ENCODE measurements around the gene ZFAND5.

DNA sequence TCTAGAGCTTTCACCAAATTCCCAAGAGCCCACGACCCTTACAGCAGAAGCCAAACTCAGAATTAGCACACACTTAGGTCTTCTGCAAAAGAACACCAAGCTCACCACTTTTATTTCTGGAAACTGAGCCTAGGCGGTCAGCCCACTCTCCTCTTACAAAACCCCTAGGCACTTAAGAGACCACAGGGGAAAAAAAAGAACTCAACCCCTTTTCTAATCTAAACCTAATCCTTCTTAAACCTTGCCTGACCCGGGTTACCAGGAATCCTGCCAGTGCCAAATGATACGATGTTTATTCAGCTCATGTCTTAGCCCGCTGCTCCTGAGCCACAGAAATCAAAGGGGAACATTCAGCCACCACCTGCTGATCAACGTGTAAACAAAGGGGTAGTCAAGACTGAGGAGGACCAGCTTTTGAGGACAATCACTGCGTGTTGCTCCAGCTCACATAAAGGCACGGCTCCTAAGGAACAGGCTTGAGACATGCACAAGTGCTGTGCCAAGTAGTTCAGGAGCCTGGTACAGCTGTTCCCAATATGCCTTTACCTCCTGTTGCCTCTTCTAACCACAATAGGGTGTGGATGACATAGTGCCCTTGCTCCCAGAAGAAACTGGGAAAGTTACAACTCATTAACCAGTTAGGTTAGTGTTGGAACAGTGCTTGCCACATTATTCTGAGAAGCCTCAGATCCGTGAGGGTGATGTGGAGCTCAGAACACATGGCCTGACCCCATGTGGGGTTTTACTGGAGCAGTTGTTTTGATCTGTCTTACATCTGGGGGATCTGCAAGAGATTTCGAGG is 49.3 kb downstream of the ZFAND5 start:
- TF ChIP-seq POLR2A (IDR thresholded peaks at IDR 0.05) = peak in 1 of 2 donors; percentile 52
- TF ChIP-seq, protein P1, sequence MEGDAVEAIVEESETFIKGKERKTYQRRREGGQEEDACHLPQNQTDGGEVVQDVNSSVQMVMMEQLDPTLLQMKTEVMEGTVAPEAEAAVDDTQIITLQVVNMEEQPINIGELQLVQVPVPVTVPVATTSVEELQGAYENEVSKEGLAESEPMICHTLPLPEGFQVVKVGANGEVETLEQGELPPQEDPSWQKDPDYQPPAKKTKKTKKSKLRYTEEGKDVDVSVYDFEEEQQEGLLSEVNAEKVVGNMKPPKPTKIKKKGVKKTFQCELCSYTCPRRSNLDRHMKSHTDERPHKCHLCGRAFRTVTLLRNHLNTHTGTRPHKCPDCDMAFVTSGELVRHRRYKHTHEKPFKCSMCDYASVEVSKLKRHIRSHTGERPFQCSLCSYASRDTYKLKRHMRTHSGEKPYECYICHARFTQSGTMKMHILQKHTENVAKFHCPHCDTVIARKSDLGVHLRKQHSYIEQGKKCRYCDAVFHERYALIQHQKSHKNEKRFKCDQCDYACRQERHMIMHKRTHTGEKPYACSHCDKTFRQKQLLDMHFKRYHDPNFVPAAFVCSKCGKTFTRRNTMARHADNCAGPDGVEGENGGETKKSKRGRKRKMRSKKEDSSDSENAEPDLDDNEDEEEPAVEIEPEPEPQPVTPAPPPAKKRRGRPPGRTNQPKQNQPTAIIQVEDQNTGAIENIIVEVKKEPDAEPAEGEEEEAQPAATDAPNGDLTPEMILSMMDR (IDR thresholded peaks at IDR 0.05) = no peak

Measured in thyroid gland (tissue), 4 donors.